Measurements from ENCODE around the gene CNGA3.

GRCh38 chr2:98374958-98375570, 28.8 kb downstream of the CNGA3 start:
- TF ChIP-seq CTCF (conservative IDR thresholded peaks at IDR 0.05; ENCODE audit: low read length) (no peak), EZH2phosphoT487 (IDR thresholded peaks at IDR 0.05; ENCODE audit: borderline replicate concordance) (no peak)
